ENCODE measurements around the gene LRRC28.

DNA sequence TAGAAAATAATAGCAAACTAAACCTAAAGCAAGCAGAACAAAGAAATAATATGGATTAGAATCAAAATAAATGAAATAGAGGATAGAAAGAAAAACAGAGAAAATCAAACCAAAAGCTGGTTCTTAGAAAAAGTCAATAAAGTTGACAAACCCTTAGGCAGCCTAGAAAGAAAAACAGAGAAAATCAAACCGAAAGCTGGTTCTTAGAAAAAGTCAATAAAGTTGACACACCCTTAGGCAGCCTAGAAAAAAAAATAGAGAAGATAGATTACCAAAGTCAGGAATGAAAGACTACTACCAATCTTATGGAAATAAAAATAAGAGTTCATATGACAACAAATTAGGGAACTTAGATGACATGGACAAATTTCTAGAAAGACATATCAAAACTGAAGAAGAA lies 142.4 kb downstream of the LRRC28 start:
- no peak for TF ChIP-seq EP300 (IDR thresholded peaks at IDR 0.05; ENCODE audit: low read depth)
- TF ChIP-seq, protein P1, sequence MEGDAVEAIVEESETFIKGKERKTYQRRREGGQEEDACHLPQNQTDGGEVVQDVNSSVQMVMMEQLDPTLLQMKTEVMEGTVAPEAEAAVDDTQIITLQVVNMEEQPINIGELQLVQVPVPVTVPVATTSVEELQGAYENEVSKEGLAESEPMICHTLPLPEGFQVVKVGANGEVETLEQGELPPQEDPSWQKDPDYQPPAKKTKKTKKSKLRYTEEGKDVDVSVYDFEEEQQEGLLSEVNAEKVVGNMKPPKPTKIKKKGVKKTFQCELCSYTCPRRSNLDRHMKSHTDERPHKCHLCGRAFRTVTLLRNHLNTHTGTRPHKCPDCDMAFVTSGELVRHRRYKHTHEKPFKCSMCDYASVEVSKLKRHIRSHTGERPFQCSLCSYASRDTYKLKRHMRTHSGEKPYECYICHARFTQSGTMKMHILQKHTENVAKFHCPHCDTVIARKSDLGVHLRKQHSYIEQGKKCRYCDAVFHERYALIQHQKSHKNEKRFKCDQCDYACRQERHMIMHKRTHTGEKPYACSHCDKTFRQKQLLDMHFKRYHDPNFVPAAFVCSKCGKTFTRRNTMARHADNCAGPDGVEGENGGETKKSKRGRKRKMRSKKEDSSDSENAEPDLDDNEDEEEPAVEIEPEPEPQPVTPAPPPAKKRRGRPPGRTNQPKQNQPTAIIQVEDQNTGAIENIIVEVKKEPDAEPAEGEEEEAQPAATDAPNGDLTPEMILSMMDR (IDR thresholded peaks at IDR 0.05) = no peak
- TF ChIP-seq POLR2A (IDR thresholded peaks at IDR 0.05) = no peak
- no peak for TF ChIP-seq POLR2AphosphoS5 (IDR thresholded peaks at IDR 0.05)
